Activated T-helper 1 cell treated with anti-CD3 and anti-CD28 coated beads, Interleukin-12 subunit alpha, Interleukin-12 subunit beta, Interleukin-2, Interleukin-4 antibody, amounts not matched to agents 30 ng/mL and 10 ng/mL and 1 ng/mL, durations not matched to agents 14 hours and 24 hours and 36 hours (primary cell): ENCODE measurements around the gene PRLH. TPM values are rescaled to one million over a fixed set of nuclear protein-coding genes. Genes with fewer than 3 reads are reported as not detected.

Experiments used
- DNase-seq: peaks from one replicate; pipeline ENCODE4 v3.0.0; 2021; ENCODE audit warnings: low spot score
- H3K27ac Mint-ChIP-seq: one replicate; pipeline ENCODE4 v1.8.0; 2021; ENCODE audit warnings: mild to moderate bottlenecking, mixed read lengths
- H3K27me3 Mint-ChIP-seq: one replicate; pipeline ENCODE4 v1.8.0; 2022; ENCODE audit warnings: mild to moderate bottlenecking, moderate library complexity, mixed read lengths; ENCODE audit not compliant: insufficient read depth
- H3K36me3 Mint-ChIP-seq: one replicate; pipeline ENCODE4 v1.8.0; 2021; ENCODE audit warnings: low read depth, mixed read lengths
- H3K4me1 Mint-ChIP-seq: one replicate; pipeline ENCODE4 v1.8.0; 2021; ENCODE audit warnings: low read depth, mixed read lengths
- H3K4me3 Mint-ChIP-seq: one replicate; pipeline ENCODE4 v1.8.0; 2021; ENCODE audit warnings: mild to moderate bottlenecking, moderate library complexity, mixed read lengths
- H3K9me3 Mint-ChIP-seq: one replicate; pipeline ENCODE4 v1.8.0; 2021; ENCODE audit warnings: mixed read lengths
- intact Hi-C: fragments of 100-400 bp; cut with micrococcal nuclease; formaldehyde crosslinking; loops from one replicate; pipeline ENCODE4 v1.15.1; 2024
- total RNA-seq: library from RNA; stranded (reverse); gene quantifications from 2 replicates; pipeline ENCODE4 v1.2.3, GENCODE V29; 2022

PRLH gene
- total RNA-seq = not detected in 2 replicates

DNA sequence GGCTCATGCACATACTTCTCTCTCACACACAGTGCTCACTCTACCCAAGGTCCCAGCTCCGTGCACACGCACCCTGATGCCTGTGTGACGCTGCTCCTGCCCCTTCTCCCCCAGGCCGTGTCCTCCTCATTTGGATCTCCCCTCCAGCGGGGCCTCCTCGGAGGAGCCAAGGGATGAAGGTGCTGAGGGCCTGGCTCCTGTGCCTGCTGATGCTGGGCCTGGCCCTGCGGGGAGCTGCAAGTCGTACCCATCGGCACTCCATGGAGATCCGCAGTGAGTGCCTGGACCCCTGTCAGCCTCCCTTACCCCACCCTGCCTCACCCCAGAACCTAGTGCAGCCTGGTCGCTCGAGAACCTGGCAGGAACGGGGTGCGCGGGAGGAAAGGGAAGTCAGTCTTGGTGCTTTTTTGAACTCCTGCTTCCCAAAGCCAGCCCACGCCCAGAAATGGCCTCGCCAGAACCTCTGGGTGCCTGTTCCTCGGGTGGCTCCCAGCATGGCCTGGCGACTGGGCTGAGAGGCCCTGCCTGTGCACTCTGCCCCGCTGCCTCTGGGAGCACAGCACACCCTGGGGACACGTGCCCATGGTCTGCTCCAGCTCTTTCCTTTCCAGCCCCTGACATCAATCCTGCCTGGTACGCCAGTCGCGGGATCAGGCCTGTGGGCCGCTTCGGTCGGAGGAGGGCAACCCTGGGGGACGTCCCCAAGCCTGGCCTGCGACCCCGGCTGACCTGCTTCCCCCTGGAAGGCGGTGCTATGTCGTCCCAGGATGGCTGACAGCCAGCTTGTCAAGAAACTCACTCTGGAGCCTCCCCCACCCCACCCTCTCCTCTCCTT, at the start of gene PRLH:
Gene PRLH (plus strand): TSS at position 174 of the 835 bp plus-strand sequence. CDS start 0 bp downstream, at position 174.
- Mint-ChIP-seq H3K36me3 (no peaks in the 10 kb centered on the region), H3K4me3 (no peak within 1 kb of the TSS)
- intact Hi-C loops = no loop called here

DNA sequence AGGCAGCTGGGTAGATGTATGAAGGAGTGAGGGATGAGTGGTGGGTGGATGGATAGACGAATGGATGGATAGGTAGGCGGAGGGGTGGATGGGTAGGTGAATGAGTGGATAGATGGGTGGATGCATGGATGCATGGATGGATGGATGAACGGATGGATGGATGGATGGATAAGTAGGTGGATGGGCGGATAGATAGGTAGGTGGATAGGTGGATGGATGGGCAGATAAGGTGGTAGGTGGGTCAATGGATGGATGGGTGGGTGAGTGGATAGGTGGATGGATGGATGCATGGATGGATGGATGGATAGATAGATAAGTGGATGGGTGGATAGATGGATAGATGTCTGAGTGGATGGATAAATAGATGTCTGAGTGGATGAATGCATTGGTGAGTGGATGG, 49.2 kb upstream of the PRLH start:
- Mint-ChIP-seq H3K27ac (no peak overlapping the region), H3K27me3 (no peaks in the 10 kb centered on the region), H3K4me3 (no peak overlapping the region), H3K9me3 (no peaks in the 10 kb centered on the region), H3K4me1 (no peaks in the 10 kb centered on the region), H3K36me3 (no peaks in the 10 kb centered on the region)
- intact Hi-C loops = no loop called here
- DNase-seq = no peak

More for the DNA sequence above, at the start of gene PRLH:
- DNase-seq = no peak
- peaks cover under 1% of the 10 kb centered on the region for H3K4me1 Mint-ChIP-seq
- no peak within 1 kb of the TSS for H3K27ac Mint-ChIP-seq
- no peaks in the 10 kb centered on the region for H3K9me3 Mint-ChIP-seq
- H3K27me3 Mint-ChIP-seq = peaks cover 4% of the 10 kb centered on the region

- DNase-seq = no peak
- Mint-ChIP-seq H3K4me1 (no peaks in the 10 kb centered on the region), H3K27me3 (no peaks in the 10 kb centered on the region), H3K36me3 (no peaks in the 10 kb centered on the region), H3K27ac (no peak overlapping the region), H3K4me3 (no peak overlapping the region), H3K9me3 (no peaks in the 10 kb centered on the region)
- intact Hi-C loops = no loop called here
Observed at GRCh38 chr2:237517990-237518389, 48.4 kb upstream of the PRLH start.

DNA sequence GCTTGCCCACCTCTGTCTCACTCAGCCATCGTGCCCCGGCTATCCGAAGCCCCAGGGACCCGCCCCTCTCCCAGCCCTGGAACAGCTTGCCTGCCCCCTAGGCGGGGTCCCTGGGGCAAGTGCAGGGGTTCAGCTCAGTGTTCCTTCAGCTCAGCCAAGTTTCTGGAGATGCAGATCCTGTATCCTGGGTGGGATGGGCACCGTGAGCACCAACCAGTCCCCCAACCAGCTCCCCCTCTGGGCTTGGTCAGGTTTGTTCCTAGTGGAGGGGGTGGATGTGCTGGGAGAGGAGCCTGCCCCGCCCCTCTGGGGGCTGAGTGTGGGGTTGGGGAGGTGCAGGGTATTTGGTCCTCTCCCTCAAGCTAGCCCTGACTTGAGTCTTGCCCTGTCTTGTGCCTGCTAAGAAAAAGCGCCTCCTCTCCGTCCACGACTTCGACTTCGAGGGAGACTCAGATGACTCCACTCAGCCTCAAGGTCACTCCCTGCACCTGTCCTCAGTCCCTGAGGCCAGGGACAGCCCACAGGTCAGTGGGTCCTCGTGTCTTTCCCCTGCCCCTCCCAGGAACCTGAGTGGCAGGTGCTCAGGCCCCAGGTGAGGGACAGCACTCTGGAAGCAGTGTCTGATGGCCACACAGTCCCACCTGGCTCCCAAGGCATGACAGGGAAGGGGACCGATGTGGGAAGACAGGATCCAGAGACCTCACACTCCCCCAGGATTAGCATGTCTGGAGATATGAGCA, 46.7 kb upstream of the PRLH start:
- Mint-ChIP-seq H3K4me1 (no peaks in the 10 kb centered on the region), H3K27me3 (no peaks in the 10 kb centered on the region), H3K4me3 (no peak overlapping the region), H3K27ac (no peak overlapping the region), H3K9me3 (no peaks in the 10 kb centered on the region), H3K36me3 (no peaks in the 10 kb centered on the region)
- intact Hi-C loops = no loop called here
- no peak for DNase-seq

- H3K36me3 Mint-ChIP-seq = no peaks in the 10 kb centered on the region
- no peak overlapping the region for H3K27ac Mint-ChIP-seq
- no peaks in the 10 kb centered on the region for H3K4me1 Mint-ChIP-seq
- no peak overlapping the region for H3K4me3 Mint-ChIP-seq
- intact Hi-C loops = no loop called here
- no peaks in the 10 kb centered on the region for H3K9me3 Mint-ChIP-seq
- DNase-seq = no peak
- H3K27me3 Mint-ChIP-seq = no peaks in the 10 kb centered on the region
Observed at GRCh38 chr2:237520290-237520689, 46.1 kb upstream of the PRLH start.

DNA sequence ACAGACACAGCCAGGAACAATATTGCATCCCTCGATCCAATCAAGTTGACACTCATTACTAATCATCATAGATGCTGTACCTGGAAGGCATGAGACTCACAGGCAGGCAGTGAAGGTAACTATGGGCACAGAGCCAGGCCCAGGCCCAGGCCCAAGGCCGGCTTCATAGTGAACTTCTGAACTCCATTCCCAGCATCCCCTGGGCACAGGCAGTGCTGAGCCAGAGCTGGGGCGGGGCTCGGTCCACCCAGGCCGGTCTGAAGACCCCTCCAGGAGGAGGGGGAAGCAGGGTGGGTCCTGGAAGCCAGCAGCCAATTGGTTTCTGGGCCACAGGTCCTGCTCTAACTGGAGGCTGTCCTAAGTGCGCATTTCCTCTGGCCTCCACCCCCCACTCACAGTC, 41.7 kb upstream of the PRLH start:
- intact Hi-C loops = no loop called here
- no peak for DNase-seq
- H3K36me3 Mint-ChIP-seq = no peaks in the 10 kb centered on the region
- H3K4me3 Mint-ChIP-seq = no peak overlapping the region
- no peaks in the 10 kb centered on the region for H3K4me1 Mint-ChIP-seq
- H3K9me3 Mint-ChIP-seq = no peaks in the 10 kb centered on the region
- no peaks in the 10 kb centered on the region for H3K27me3 Mint-ChIP-seq
- no peak overlapping the region for H3K27ac Mint-ChIP-seq

DNA sequence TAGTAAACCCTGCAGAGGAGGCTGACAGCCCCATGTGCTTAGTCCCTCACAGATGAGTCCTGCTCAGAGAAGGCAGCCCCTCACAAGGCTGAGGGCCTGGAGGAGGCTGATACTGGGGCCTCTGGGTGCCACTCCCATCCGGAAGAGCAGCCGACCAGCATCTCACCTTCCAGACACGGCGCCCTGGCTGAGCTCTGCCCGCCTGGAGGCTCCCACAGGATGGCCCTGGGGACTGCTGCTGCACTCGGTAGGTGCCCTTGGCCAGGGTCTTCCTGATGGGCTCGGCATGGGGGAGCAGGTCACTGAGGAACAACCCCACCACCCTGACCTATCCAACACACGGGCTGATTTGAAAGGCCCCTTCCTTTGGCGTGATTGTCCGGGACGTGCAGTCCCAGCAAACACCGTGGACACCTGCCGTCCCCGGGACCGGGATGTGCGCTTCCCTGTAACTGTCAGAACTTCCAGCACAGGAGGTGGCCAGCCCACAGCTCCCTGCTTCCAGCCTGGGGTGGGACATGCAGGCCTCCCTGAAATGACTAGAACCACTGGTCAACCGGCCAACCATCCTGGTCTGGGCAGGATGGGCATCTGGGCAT, 40.7 kb upstream of the PRLH start:
- H3K4me3 Mint-ChIP-seq = no peak overlapping the region
- no peak for DNase-seq
- H3K36me3 Mint-ChIP-seq = no peaks in the 10 kb centered on the region
- intact Hi-C loops = no loop called here
- no peaks in the 10 kb centered on the region for H3K4me1 Mint-ChIP-seq
- no peaks in the 10 kb centered on the region for H3K27me3 Mint-ChIP-seq
- no peak overlapping the region for H3K27ac Mint-ChIP-seq
- no peaks in the 10 kb centered on the region for H3K9me3 Mint-ChIP-seq

DNA sequence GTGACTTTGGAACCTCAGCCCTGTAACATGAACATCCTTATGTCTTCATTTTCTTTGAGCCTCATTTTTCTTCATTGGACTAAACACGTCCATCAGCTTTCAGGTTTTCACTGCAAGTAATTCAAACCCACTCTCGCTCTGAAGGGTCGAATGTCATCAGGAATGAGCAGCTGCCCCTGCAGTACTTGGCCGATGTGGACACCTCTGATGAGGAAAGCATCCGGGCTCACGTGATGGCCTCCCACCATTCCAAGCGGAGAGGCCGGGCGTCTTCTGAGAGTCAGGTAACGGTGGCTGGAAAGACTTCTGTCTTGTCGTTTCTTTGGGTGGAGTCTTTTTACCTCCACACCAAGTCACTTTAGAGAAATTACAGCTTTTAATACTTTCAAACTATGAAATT, 39.1 kb upstream of the PRLH start:
- H3K4me3 Mint-ChIP-seq = no peak overlapping the region
- intact Hi-C loops = no loop called here
- no peaks in the 10 kb centered on the region for H3K27me3 Mint-ChIP-seq
- no peak for DNase-seq
- H3K4me1 Mint-ChIP-seq = no peaks in the 10 kb centered on the region
- H3K9me3 Mint-ChIP-seq = no peaks in the 10 kb centered on the region
- no peaks in the 10 kb centered on the region for H3K36me3 Mint-ChIP-seq
- H3K27ac Mint-ChIP-seq = no peak overlapping the region

- Mint-ChIP-seq H3K9me3 (no peaks in the 10 kb centered on the region), H3K36me3 (no peaks in the 10 kb centered on the region), H3K4me3 (no peak overlapping the region), H3K27me3 (no peaks in the 10 kb centered on the region), H3K4me1 (no peaks in the 10 kb centered on the region), H3K27ac (no peak overlapping the region)
- intact Hi-C loops = no loop called here
- DNase-seq = no peak
Observed at GRCh38 chr2:237527766-237528165, 38.6 kb upstream of the PRLH start.

DNA sequence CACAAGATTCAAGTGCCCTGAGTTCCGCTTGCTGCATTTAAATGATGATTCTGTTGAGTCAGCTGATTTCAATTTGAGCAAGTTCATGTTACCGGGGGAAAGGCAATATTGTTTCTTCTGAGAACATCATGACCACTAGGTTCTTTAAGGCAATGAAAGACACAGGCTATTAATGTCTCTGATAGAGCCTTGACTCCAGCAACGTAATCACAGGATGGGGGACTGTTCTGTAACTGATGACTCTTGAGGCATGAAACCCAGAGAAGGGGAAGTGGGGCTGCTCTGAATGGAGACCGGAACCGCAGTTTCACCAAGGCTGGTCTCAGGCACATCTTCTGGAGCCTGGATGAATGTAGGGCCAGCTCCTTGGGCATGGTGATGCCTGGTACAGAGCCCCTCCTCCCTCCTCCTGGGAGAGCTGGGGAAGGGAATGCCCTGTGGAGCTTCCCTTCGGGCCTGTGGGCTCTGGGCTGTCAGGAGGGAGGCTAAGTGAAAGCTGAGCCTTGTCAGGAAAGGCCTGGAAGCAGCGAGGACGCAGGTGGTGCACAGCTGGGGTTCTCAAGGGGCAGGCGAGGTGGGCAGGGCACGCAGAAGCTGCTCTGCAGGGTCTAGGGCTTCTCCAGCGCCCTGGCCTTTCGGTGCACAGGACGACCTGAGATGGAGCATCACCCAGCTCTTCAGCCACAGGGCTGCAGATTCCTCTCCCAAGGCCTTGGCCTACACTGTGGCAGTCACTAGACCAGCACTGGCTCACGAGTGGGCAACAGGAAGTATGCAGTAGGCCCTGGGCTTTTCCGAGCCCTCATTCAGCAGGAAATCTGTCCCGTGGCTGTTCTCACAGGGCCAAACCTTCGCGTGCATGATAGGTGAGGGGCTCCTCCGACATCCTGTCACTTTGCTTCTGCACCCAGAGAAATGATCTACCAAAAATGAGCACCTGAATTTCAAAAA, 36.6 kb upstream of the PRLH start:
- intact Hi-C loops = no loop called here
- Mint-ChIP-seq H3K4me3 (no peak overlapping the region), H3K4me1 (no peaks in the 10 kb centered on the region), H3K27me3 (no peaks in the 10 kb centered on the region), H3K36me3 (no peaks in the 10 kb centered on the region), H3K9me3 (no peaks in the 10 kb centered on the region), H3K27ac (no peak overlapping the region)
- DNase-seq = no peak

- intact Hi-C loops = no loop called here
- no peaks in the 10 kb centered on the region for H3K36me3 Mint-ChIP-seq
- H3K27me3 Mint-ChIP-seq = peaks cover 4% of the 10 kb centered on the region
- H3K4me3 Mint-ChIP-seq = no peak overlapping the region
- H3K9me3 Mint-ChIP-seq = no peaks in the 10 kb centered on the region
- H3K4me1 Mint-ChIP-seq = no peaks in the 10 kb centered on the region
- DNase-seq = no peak
- no peak overlapping the region for H3K27ac Mint-ChIP-seq
Observed at GRCh38 chr2:237530472-237531433, 35.6 kb upstream of the PRLH start.
